SU-DHL-6 (cell line): ENCODE data around the gene IL1R2.

Experiments
- H2AFZ ChIP-seq: fragments of 200-600 bp; sonication (generic); 2 replicates; pipeline ENCODE4 v1.6.1; 2014; ENCODE audit warnings: low read depth, mild to moderate bottlenecking, moderate library complexity, mixed read lengths, antibody characterized with exemption, low read length; ENCODE audit not compliant: severe bottlenecking
- H3F3A ChIP-seq: fragments of 200-600 bp; shearing (Covaris generic); 2 replicates; pipeline ENCODE4 v1.6.0; 2016; ENCODE audit warnings: antibody characterized with exemption, mild to moderate bottlenecking; ENCODE audit not compliant: insufficient read depth
- H3K27ac ChIP-seq: fragments of 200-600 bp; sonication (generic); 2 replicates; pipeline ENCODE4 v1.5.1; 2016; ENCODE audit warnings: low read depth, mild to moderate bottlenecking, low read length, moderate library complexity, mixed read lengths
- H3K27me3 ChIP-seq: fragments of 200-600 bp; sonication (generic), shearing (Covaris generic); 2 replicates; pipeline ENCODE4 v1.6.0; 2014; ENCODE audit warnings: mild to moderate bottlenecking, low read length
- H3K36me3 ChIP-seq: fragments of 200-600 bp; sonication (generic); 2 replicates; pipeline ENCODE4 v1.6.1; 2014; ENCODE audit warnings: mild to moderate bottlenecking, low read length, mixed read lengths
- H3K4me2 ChIP-seq: fragments of 300-600, 200-600 bp; shearing (Covaris generic), sonication (generic); 2 replicates; pipeline ENCODE4 v1.6.0; 2014; ENCODE audit warnings: low read length, low read depth, mild to moderate bottlenecking; ENCODE audit not compliant: poor library complexity, severe bottlenecking
- H3K4me3 ChIP-seq: fragments of 200-600 bp; sonication (generic); 2 replicates; pipeline ENCODE4 v1.5.1; 2014; ENCODE audit warnings: antibody characterized with exemption, low read length, mild to moderate bottlenecking, mixed read lengths; ENCODE audit not compliant: insufficient read depth, poor library complexity, severe bottlenecking
- H3K79me2 ChIP-seq: fragments of 200-600 bp; sonication (generic); 2 replicates; pipeline ENCODE4 v1.6.1; 2014; ENCODE audit warnings: mild to moderate bottlenecking, low read length, moderate library complexity; ENCODE audit not compliant: insufficient read depth
- H3K9ac ChIP-seq: fragments of 200-600 bp; sonication (generic); 2 replicates; pipeline ENCODE4 v1.7.0; 2014; ENCODE audit warnings: mild to moderate bottlenecking, low read length
- H3K9me2 ChIP-seq: fragments of 200-600 bp; sonication (generic); replicated peaks from 2 replicates; pipeline ENCODE4 v1.6.1; 2014; ENCODE audit warnings: low read length; ENCODE audit not compliant: insufficient read depth
- H3K9me3 ChIP-seq: fragments of 200-600 bp; sonication (generic); 2 replicates; pipeline ENCODE4 v1.6.1; 2014; ENCODE audit warnings: low read length, mixed read lengths; ENCODE audit not compliant: insufficient read depth
- H4K20me1 ChIP-seq: fragments of 200-600 bp; sonication (generic); 2 replicates; pipeline ENCODE4 v1.6.1; 2014; ENCODE audit warnings: low read depth, mild to moderate bottlenecking, antibody characterized with exemption, low read length, moderate library complexity, mixed read lengths
- EZH2phosphoT487 ChIP-seq: fragments of 200-600 bp; sonication (generic), shearing (Covaris generic); conservative IDR thresholded peaks from 2 replicates; pipeline ENCODE4 v1.6.1; 2018; ENCODE audit warnings: mild to moderate bottlenecking, antibody characterized with exemption, low read length, moderate library complexity, mixed read lengths
- TF ChIP-seq, protein P1 (sequence below): fragments of 200-600 bp; sonication (generic); IDR thresholded peaks from one replicate; pipeline ENCODE4 v1.5.1; 2017; ENCODE audit warnings: antibody characterized with exemption, mild to moderate bottlenecking, low read length, moderate library complexity; ENCODE audit not compliant: insufficient read depth, poor library complexity, severe bottlenecking

Gene IL1R2, protein sequence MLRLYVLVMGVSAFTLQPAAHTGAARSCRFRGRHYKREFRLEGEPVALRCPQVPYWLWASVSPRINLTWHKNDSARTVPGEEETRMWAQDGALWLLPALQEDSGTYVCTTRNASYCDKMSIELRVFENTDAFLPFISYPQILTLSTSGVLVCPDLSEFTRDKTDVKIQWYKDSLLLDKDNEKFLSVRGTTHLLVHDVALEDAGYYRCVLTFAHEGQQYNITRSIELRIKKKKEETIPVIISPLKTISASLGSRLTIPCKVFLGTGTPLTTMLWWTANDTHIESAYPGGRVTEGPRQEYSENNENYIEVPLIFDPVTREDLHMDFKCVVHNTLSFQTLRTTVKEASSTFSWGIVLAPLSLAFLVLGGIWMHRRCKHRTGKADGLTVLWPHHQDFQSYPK

DNA sequence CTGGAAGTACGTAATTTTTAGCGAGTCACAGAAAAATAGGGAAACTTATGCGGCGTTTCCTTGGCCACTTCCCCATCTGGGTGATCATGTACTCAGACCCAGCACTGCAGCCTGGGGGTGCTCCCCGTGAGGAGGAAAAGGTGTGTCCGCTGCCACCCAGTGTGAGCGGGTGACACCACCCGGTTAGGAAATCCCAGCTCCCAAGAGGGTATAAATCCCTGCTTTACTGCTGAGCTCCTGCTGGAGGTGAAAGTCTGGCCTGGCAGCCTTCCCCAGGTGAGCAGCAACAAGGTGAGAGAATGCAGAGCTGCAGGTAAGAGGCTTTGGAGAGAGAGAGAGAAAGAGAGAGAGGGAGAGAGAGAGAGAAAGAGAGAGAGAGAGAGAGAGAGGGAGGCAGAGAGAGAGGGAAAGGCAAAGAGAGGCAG, at the start of gene IL1R2:
Gene IL1R2 (plus strand): TSS at position 240 of the 425 bp plus-strand sequence. CDS start 16,616 bp downstream, outside the sequence.
- no peak within 1 kb of the TSS for H3K27ac ChIP-seq
- H3K4me2 ChIP-seq = no peak within 1 kb of the TSS
- no peaks in the 10 kb centered on the region for H3K9me2 ChIP-seq
- H2AFZ ChIP-seq = no peak within 1 kb of the TSS
- H3K79me2 ChIP-seq = no peaks in the 10 kb centered on the region
- H3K27me3 ChIP-seq = no peaks in the 10 kb centered on the region
- H4K20me1 ChIP-seq = no peaks in the 10 kb centered on the region
- no peak within 1 kb of the TSS for H3K4me3 ChIP-seq
- no peak within 1 kb of the TSS for H3K9ac ChIP-seq
- H3F3A ChIP-seq = no peaks in the 10 kb centered on the region
- no peaks in the 10 kb centered on the region for H3K36me3 ChIP-seq
- H3K9me3 ChIP-seq = no peaks in the 10 kb centered on the region
- no peak for TF ChIP-seq EZH2phosphoT487
- TF ChIP-seq, protein P1, sequence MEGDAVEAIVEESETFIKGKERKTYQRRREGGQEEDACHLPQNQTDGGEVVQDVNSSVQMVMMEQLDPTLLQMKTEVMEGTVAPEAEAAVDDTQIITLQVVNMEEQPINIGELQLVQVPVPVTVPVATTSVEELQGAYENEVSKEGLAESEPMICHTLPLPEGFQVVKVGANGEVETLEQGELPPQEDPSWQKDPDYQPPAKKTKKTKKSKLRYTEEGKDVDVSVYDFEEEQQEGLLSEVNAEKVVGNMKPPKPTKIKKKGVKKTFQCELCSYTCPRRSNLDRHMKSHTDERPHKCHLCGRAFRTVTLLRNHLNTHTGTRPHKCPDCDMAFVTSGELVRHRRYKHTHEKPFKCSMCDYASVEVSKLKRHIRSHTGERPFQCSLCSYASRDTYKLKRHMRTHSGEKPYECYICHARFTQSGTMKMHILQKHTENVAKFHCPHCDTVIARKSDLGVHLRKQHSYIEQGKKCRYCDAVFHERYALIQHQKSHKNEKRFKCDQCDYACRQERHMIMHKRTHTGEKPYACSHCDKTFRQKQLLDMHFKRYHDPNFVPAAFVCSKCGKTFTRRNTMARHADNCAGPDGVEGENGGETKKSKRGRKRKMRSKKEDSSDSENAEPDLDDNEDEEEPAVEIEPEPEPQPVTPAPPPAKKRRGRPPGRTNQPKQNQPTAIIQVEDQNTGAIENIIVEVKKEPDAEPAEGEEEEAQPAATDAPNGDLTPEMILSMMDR = no peak

DNA sequence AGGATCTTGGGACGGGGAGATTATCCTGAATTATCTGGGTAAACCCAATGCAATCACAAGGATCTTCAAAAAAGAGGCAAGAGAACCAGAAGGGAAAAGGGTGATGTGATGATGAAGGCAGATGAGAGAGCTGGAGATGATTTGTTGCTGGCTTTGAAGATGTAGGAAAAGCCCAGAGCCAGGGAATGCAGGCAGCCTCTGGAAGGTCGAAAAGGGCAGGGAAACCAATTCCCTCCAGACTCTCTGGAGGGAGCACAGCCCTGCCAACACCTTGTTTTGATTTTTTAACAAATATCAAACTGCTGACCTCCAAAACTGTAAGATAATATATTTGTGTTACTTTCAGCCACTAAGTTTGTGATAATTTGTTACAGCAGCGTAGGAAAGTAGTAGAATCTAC, 48.9 kb upstream of the IL1R2 start:
- Histone ChIP-seq H3F3A (no peaks in the 10 kb centered on the region), H3K27ac (no peak overlapping the region), H3K27me3 (no peaks in the 10 kb centered on the region), H2AFZ (no peak overlapping the region), H3K9me2 (no peaks in the 10 kb centered on the region), H3K4me2 (no peak overlapping the region), H3K9ac (no peak overlapping the region), H3K79me2 (no peaks in the 10 kb centered on the region), H3K36me3 (no peaks in the 10 kb centered on the region), H4K20me1 (no peaks in the 10 kb centered on the region), H3K4me3 (no peak overlapping the region), H3K9me3 (no peaks in the 10 kb centered on the region; the same call in 1 of the 2 replicates)
- no peak for TF ChIP-seq EZH2phosphoT487
- TF ChIP-seq, protein P1 = no peak

DNA sequence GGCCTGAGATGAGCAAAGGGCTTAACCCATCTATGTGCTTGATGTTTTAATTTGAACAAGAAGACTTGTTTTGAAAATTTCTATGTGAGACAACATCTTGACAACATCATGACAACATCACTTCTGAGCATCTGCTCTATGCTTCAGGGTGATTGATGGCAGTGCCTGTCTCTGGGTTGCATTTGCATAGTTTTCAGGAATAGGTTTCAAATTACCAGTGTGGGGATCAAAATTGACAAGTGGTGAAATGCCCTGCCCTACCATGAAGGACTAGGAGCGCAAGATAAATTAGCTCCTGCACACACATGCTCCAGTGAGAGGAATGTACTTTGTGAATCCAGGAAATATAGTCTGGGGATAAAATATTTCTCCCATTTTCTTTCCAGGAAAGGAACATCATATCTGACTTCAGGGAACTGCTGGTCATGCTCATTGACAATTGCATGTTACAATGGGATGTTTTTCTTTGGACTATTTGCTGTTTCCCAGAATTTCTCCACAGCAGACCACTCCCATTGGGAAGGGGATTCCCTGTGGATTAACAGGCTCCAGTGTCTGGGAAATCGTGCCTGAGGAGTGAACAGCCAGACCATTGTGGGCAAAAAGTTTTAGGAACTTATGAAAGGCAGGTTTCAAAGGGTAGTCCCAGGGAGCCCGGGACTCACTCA, 45.3 kb upstream of the IL1R2 start:
- Histone ChIP-seq H3K27ac (no peak overlapping the region), H3K9ac (no peak overlapping the region), H3K9me3 (no peaks in the 10 kb centered on the region; the same call in 1 of the 2 replicates), H3K79me2 (no peaks in the 10 kb centered on the region), H3F3A (no peaks in the 10 kb centered on the region), H2AFZ (no peak overlapping the region), H3K27me3 (no peaks in the 10 kb centered on the region), H3K36me3 (no peaks in the 10 kb centered on the region), H4K20me1 (no peaks in the 10 kb centered on the region), H3K4me2 (no peak overlapping the region), H3K9me2 (no peaks in the 10 kb centered on the region), H3K4me3 (no peak overlapping the region)
- TF ChIP-seq, protein P1 = no peak
- TF ChIP-seq EZH2phosphoT487 = no peak
